GM08714 (cell line): ENCODE data around the gene DOCK3.
"Not testable (repeated sequence)": the region's sequence is repeated elsewhere in the genome, so short reads cannot be mapped to it uniquely, and the experiment has no call there.

Source experiments
- H3K4me3 ChIP-seq: fragments of 200-500 bp; sonication (Bioruptor generic); 2 replicates; pipeline ENCODE4 v1.5.1; 2014; ENCODE audit warnings: mild to moderate bottlenecking, low read length, inconsistent platforms
- ZNF274 ChIP-seq: IDR thresholded peaks from 2 replicates; pipeline ENCODE4 v1.6.1; 2012; ENCODE audit warnings: mild to moderate bottlenecking, low read depth, low read length

The DOCK3 gene

GRCh38 chr3:51031666-51032065, 356.9 kb downstream of the DOCK3 start:
- TF ChIP-seq ZNF274, result no peak
- H3K4me3 ChIP-seq, result no peak overlapping the region

- H3K4me3 ChIP-seq, result no peak overlapping the region
- no peak for TF ChIP-seq ZNF274
Observed at GRCh38 chr3:51035630-51036029, 360.9 kb downstream of the DOCK3 start.

GRCh38 chr3:51044982-51045381, 370.3 kb downstream of the DOCK3 start:
- no peak for TF ChIP-seq ZNF274
- no peak overlapping the region for H3K4me3 ChIP-seq

- H3K4me3 ChIP-seq, result no peak overlapping the region
- no peak for TF ChIP-seq ZNF274
Observed at GRCh38 chr3:51052562-51052961, 377.8 kb downstream of the DOCK3 start.

GRCh38 chr3:51057121-51057520, 382.4 kb downstream of the DOCK3 start:
- H3K4me3 ChIP-seq, result no peak overlapping the region
- no peak for TF ChIP-seq ZNF274

GRCh38 chr3:51063053-51063452, 388.3 kb downstream of the DOCK3 start:
- no peak for TF ChIP-seq ZNF274

GRCh38 chr3:51075221-51075775, 400.6 kb downstream of the DOCK3 start:
- H3K4me3 ChIP-seq, result no peak overlapping the region
- no peak for TF ChIP-seq ZNF274

More at GRCh38 chr3:51063053-51063452, 388.3 kb downstream of the DOCK3 start:
- no peak overlapping the region for H3K4me3 ChIP-seq

GRCh38 chr3:51082363-51082762, 407.6 kb downstream of the DOCK3 start:
- no peak overlapping the region for H3K4me3 ChIP-seq
- TF ChIP-seq ZNF274, result no peak

- no peak for TF ChIP-seq ZNF274
- no peak overlapping the region for H3K4me3 ChIP-seq
Observed at GRCh38 chr3:51083490-51083889, 408.8 kb downstream of the DOCK3 start.

- H3K4me3 ChIP-seq, result not testable (repeated sequence)
Observed at GRCh38 chr3:51092141-51092540, 417.4 kb downstream of the DOCK3 start.

GRCh38 chr3:51094838-51095237, 420.1 kb downstream of the DOCK3 start:
- H3K4me3 ChIP-seq, result not testable (repeated sequence)

GRCh38 chr3:51099794-51100535, 425.2 kb downstream of the DOCK3 start:
- no peak for TF ChIP-seq ZNF274
- no peak overlapping the region for H3K4me3 ChIP-seq

GRCh38 chr3:51100536-51100851, 425.8 kb downstream of the DOCK3 start:
- H3K4me3 ChIP-seq, result no peak overlapping the region
- no peak for TF ChIP-seq ZNF274

GRCh38 chr3:51102396-51102795, 427.7 kb downstream of the DOCK3 start:
- no peak overlapping the region for H3K4me3 ChIP-seq
- no peak for TF ChIP-seq ZNF274

GRCh38 chr3:51106242-51106876, 431.6 kb downstream of the DOCK3 start:
- no peak for TF ChIP-seq ZNF274
- H3K4me3 ChIP-seq, result no peak overlapping the region
